CD4-positive, alpha-beta T cell treated with Interleukin-21 for 1 hour (primary cell): ENCODE results near the gene TMEM245.
"Not testable (repeated sequence)": the region's sequence is repeated elsewhere in the genome, so short reads cannot be mapped to it uniquely, and the experiment has no call there.

Experiments
- DNase-seq: peaks from one replicate; pipeline ENCODE4 v3.0.0-alpha.2; 2020

TMEM245 gene

GRCh38 chr9:109129470-109130197 lies 9.9 kb upstream of the TMEM245 start:
- DNase-seq: no peak

- DNase-seq: not testable (repeated sequence)
Observed at GRCh38 chr9:109126671-109127070, 6.9 kb upstream of the TMEM245 start.

GRCh38 chr9:109124121-109124520 lies 4.4 kb upstream of the TMEM245 start:
- DNase-seq: no peak

- no peak for DNase-seq
Observed at GRCh38 chr9:109122726-109123621, 3.2 kb upstream of the TMEM245 start.

GRCh38 chr9:109121232-109121796 lies 1.6 kb upstream of the TMEM245 start:
- DNase-seq: no peak

- no peak for DNase-seq
Observed at GRCh38 chr9:109120204-109120789, 550 bp upstream of the TMEM245 start.

GRCh38 chr9:109118808-109119438 lies 824 bp downstream of the TMEM245 start:
- DNase-seq: no peak

- DNase-seq: peak; percentile 62
Observed at GRCh38 chr9:109117856-109118807, 1.6 kb downstream of the TMEM245 start.

GRCh38 chr9:109115931-109116526 lies 3.7 kb downstream of the TMEM245 start:
- no peak for DNase-seq

- DNase-seq: no peak
Observed at GRCh38 chr9:109114670-109115069, 5.1 kb downstream of the TMEM245 start.

GRCh38 chr9:109113892-109114609 lies 5.7 kb downstream of the TMEM245 start:
- DNase-seq: no peak

GRCh38 chr9:109113254-109113653 lies 6.5 kb downstream of the TMEM245 start:
- no peak for DNase-seq

- peak; percentile 62 for DNase-seq
Observed at GRCh38 chr9:109110329-109111021, 9.3 kb downstream of the TMEM245 start.

- DNase-seq: no peak
Observed at GRCh38 chr9:109109967-109110328, 9.8 kb downstream of the TMEM245 start.

GRCh38 chr9:109108318-109108717 lies 11.4 kb downstream of the TMEM245 start:
- DNase-seq: no peak

GRCh38 chr9:109107402-109108240 lies 12.1 kb downstream of the TMEM245 start:
- no peak for DNase-seq

- peak; percentile 65 for DNase-seq
Observed at GRCh38 chr9:109101810-109102209, 17.9 kb downstream of the TMEM245 start.

- no peak for DNase-seq
Observed at GRCh38 chr9:109101202-109101595, 18.5 kb downstream of the TMEM245 start.
